ENCODE measurements around the gene DCXR.

Gene DCXR

DNA sequence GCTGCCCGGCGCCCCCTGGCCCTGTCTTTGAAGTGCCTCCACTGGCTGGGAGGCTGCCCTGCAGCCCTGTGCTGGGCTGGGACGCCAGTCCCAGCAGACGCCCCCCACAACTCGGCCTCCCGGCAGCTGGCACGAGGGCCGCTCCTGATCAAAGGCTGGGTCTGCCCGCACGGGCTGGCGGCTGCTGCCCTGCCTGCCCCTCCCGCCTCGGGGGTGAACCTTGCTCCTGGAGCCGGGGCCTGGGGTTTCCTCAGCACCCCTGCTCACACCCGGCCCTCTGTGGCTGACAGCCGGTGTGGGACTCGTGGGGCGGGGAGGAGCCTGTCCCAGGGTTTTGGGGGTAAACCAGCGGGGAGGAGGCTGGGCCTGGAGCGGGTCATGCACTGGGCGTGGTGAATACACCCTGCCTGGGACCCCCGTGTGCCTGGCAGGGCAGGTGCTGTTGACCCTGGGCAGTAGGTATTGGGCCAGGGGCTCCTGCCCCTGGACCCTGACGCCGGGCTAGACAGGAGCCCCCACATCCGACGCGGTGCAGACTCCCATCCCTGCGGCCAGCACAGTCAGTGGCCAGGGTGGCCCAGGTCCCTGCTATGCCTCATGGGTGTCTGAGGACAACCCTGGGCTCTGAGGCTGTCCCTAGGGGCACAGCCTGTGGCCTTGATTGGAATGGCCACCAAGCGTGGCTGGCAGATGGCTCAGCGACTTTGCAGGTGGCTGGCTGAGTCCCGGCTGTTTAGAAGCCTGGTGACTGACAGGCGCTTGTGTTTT lies 36.5 kb downstream of the DCXR start:
- Histone ChIP-seq H3K4me1 (ENCODE audit: control insufficient read depth, insufficient read depth, low read length) (peaks cover 35% of the 10 kb centered on the region), H3K36me3 (ENCODE audit: insufficient read depth, low read length) (peaks cover 8% of the 10 kb centered on the region), H3K4me2 (ENCODE audit: low read length) (no peak overlapping the region), H3K9me3 (replicated peaks; ENCODE audit: low read length) (no peaks in the 10 kb centered on the region), H3K27me3 (ENCODE audit: control insufficient read depth, insufficient read depth, low read length) (no peaks in the 10 kb centered on the region), H3K4me3 (ENCODE audit: low read length) (no peak overlapping the region), H3K9ac (ENCODE audit: low read depth, low read length) (no peak overlapping the region)

DNA sequence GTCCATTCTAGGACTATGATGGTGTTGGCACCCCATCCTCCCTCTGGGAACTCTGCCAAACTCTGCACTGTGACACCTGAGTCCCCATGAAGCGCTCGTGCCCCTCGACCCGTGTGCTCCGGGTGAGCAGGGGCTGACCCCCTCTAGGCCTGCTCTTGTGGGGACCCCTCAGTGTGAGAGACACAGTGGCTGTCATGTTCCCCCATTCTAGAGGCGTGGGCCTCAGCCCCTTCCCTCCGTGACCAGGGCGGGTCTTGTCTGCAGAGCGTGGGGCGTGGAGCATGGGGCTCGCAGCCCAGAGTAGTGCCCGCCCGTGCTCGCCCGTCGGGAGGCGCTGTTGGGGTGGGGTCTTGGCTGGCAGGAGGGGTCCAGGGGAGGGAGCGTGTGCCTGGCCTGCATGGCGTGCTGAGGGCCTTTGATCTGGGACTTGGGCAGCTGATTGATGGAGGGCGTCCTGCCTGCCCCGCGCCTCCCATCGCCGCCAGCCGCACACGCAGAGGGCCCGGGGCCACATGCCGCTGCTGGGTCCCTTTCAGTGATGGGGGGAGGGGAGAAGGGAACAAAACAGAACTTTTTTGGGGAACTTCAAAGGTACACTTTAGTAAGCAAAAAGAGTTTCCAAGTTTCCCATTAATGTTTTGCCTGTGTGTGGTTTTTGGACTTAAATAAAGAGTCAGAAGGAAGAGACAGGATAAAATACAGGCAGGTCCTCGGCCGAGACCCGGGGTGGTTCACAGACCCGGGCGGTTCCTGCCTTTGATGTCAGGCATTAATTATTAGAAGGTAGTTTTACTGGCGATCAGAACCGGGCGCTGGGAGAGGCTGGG lies 37.3 kb downstream of the DCXR start:
- no peak overlapping the region for H3K4me3 ChIP-seq (ENCODE audit: low read length)
- H3K9ac ChIP-seq (ENCODE audit: low read depth, low read length), result no peak overlapping the region
- H3K36me3 ChIP-seq (ENCODE audit: insufficient read depth, low read length), result peaks cover 8% of the 10 kb centered on the region
- H3K9me3 ChIP-seq (replicated peaks; ENCODE audit: low read length), result no peaks in the 10 kb centered on the region
- peaks cover 28% of the 10 kb centered on the region for H3K4me1 ChIP-seq (ENCODE audit: control insufficient read depth, insufficient read depth, low read length)
- no peaks in the 10 kb centered on the region for H3K27me3 ChIP-seq (ENCODE audit: control insufficient read depth, insufficient read depth, low read length)
- H3K4me2 ChIP-seq (ENCODE audit: low read length), result no peak overlapping the region

DNA sequence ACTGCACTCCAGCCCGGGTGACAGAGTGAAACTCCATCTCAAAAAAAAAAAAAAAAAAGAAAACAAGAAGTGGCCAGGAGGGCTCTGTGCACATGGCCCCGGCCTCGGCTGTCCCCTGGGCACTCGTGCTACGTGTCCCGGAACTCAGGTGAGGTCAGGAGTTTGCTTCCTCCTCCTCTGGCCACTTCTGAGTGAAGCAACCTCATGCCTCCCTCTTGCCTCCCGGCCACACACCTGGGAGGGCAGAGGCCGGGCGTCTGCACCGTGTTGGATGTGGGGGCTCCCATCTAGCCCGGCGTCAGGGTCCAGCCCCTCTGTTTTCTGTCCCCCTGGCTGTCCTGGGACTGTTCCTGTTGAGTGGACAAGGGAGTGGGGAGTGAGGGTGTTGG lies 37.9 kb downstream of the DCXR start:
- no peak overlapping the region for H3K9ac ChIP-seq (ENCODE audit: low read depth, low read length)
- H3K4me1 ChIP-seq (ENCODE audit: control insufficient read depth, insufficient read depth, low read length), result peaks cover 23% of the 10 kb centered on the region
- H3K27me3 ChIP-seq (ENCODE audit: control insufficient read depth, insufficient read depth, low read length), result no peaks in the 10 kb centered on the region
- H3K4me3 ChIP-seq (ENCODE audit: low read length), result no peak overlapping the region
- no peak overlapping the region for H3K4me2 ChIP-seq (ENCODE audit: low read length)
- H3K9me3 ChIP-seq (replicated peaks; ENCODE audit: low read length), result no peaks in the 10 kb centered on the region
- H3K36me3 ChIP-seq (ENCODE audit: insufficient read depth, low read length), result peaks cover 8% of the 10 kb centered on the region

DNA sequence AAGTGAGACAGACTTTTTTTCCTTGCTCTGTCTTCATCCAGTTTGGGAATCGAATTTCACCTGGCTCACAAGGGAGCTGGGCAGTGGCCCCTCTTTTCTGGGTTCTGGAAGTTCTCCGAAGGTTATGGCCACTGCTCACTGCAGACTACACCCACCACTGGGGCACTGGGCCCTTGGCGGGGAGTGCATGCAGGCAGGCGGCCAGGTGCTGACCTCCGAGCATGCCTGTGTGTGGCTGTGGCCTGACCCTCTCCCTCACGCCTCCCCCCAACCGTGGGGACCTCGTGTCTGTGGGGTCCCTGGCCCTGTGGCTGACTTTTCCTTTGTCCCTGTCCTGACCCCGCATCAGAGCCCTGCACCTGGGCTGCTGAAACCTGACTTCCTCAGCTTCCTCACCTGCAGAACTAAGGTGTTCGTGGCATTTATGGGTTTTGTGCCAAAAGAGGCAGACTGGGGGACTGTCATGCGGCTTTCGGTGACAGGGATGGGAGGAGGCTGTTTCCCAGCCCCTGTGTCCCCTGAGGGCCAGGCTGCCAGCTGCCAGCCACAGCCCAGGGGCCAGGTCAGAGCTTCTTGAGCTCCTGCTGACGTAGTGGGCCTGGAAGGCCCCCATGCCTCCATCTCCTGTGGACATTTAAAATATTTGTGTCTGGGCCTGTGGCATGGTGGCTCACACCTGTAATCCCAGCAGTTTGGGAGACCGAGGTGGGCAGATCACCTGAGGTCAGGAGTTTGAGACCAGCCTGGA lies 38.6 kb downstream of the DCXR start:
- Histone ChIP-seq H3K9ac (ENCODE audit: low read depth, low read length) (no peak overlapping the region), H3K36me3 (ENCODE audit: insufficient read depth, low read length) (peaks cover 8% of the 10 kb centered on the region), H3K4me2 (ENCODE audit: low read length) (no peak overlapping the region), H3K4me1 (ENCODE audit: control insufficient read depth, insufficient read depth, low read length) (peaks cover 16% of the 10 kb centered on the region), H3K27me3 (ENCODE audit: control insufficient read depth, insufficient read depth, low read length) (no peaks in the 10 kb centered on the region), H3K4me3 (ENCODE audit: low read length) (no peak overlapping the region), H3K9me3 (replicated peaks; ENCODE audit: low read length) (no peaks in the 10 kb centered on the region)

DNA sequence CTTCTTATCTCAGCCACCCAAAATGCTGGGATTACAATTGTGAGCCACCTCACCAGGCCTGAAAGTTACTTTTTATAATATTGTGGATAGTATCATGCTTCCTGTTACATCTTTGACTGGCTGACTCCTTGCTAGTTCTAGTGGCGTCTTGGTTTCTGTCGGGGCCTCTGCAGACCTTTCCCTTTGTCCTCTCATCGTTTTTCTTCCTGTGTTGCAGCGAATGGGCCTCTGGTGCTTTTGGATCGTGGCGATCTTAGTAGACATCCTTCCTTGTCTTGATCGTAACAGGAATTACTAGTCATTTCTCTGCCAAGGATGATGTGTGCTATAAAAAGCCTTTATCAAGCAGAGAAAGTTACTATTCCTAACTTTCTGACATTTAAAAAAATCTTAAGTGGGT lies 39.3 kb downstream of the DCXR start:
- Histone ChIP-seq H3K9me3 (replicated peaks; ENCODE audit: low read length) (no peaks in the 10 kb centered on the region), H3K4me2 (ENCODE audit: low read length) (no peak overlapping the region), H3K36me3 (ENCODE audit: insufficient read depth, low read length) (peaks cover 8% of the 10 kb centered on the region)

DNA sequence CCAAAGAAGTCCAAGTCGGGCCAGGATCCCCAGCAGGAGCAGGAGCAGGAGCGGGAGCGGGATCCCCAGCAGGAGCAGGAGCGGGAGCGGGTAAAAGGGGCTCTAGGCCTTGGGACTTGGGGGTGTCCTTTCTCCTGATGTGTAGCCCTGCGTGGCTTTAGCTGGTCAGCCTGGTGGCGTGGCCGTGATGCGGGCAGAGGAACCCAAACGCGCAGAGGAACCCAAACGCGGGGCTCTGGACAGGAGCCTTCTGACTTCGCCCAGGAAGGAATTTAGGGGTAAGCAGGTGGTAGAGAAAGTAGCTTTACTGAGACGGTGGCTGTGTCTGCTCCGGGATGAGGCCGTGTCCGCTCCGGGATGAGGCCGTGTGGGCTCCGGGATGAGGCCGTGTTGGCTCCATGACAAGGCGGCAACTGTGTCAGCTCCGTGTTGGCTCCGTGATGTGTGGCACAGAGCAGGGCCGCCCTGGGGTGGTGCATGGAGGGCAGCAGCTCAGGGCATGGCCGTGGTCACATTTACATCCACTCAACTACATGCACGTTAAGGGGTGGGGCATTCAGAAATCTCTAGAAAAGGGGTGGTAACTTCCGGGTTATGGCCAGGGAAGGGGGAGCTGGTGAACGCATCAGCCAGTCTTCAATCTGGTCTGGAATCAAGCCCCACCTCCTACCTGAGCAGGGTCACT lies 40.6 kb downstream of the DCXR start:
- Histone ChIP-seq H3K27me3 (ENCODE audit: control insufficient read depth, insufficient read depth, low read length) (no peaks in the 10 kb centered on the region), H3K4me1 (ENCODE audit: control insufficient read depth, insufficient read depth, low read length) (peaks cover 13% of the 10 kb centered on the region), H3K4me2 (ENCODE audit: low read length) (no peak overlapping the region), H3K36me3 (ENCODE audit: insufficient read depth, low read length) (peaks cover 8% of the 10 kb centered on the region), H3K4me3 (ENCODE audit: low read length) (no peak overlapping the region), H3K9ac (ENCODE audit: low read depth, low read length) (no peak overlapping the region), H3K9me3 (replicated peaks; ENCODE audit: low read length) (no peaks in the 10 kb centered on the region)

More for the DNA sequence above, 39.3 kb downstream of the DCXR start:
- Histone ChIP-seq H3K27me3 (ENCODE audit: control insufficient read depth, insufficient read depth, low read length) (no peaks in the 10 kb centered on the region), H3K4me1 (ENCODE audit: control insufficient read depth, insufficient read depth, low read length) (peaks cover 10% of the 10 kb centered on the region), H3K9ac (ENCODE audit: low read depth, low read length) (no peak overlapping the region), H3K4me3 (ENCODE audit: low read length) (no peak overlapping the region)

DNA sequence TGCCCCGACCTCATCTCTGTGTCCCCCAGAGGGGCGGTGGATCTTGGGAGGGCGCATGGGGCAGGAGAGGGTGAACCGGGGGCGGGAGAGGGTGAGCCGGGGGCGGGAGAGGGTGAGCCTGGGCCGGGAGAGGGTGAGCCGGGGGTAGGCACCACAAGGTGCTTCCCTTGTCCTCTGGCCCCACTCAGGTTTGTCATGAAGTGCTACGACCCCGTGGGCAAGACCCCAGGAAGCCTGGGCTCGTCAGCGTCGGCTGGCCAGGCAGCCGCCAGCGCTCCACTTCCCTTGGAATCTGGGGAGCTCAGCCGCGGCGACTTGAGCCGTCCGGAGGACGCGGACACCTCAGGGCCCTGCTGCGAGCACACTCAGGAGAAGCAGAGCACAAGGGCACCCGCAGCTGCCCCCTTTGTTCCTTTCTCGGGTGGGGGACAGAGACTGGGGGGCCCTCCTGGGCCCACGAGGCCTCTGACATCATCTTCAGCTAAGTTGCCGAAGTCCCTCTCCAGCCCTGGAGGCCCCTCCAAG lies 41.2 kb downstream of the DCXR start:
- Histone ChIP-seq H3K4me2 (ENCODE audit: low read length) (no peak overlapping the region), H3K4me1 (ENCODE audit: control insufficient read depth, insufficient read depth, low read length) (peaks cover 18% of the 10 kb centered on the region), H3K9me3 (replicated peaks; ENCODE audit: low read length) (no peaks in the 10 kb centered on the region), H3K9ac (ENCODE audit: low read depth, low read length) (no peak overlapping the region), H3K36me3 (ENCODE audit: insufficient read depth, low read length) (peaks cover 8% of the 10 kb centered on the region), H3K27me3 (ENCODE audit: control insufficient read depth, insufficient read depth, low read length) (no peaks in the 10 kb centered on the region), H3K4me3 (ENCODE audit: low read length) (no peak overlapping the region)

DNA sequence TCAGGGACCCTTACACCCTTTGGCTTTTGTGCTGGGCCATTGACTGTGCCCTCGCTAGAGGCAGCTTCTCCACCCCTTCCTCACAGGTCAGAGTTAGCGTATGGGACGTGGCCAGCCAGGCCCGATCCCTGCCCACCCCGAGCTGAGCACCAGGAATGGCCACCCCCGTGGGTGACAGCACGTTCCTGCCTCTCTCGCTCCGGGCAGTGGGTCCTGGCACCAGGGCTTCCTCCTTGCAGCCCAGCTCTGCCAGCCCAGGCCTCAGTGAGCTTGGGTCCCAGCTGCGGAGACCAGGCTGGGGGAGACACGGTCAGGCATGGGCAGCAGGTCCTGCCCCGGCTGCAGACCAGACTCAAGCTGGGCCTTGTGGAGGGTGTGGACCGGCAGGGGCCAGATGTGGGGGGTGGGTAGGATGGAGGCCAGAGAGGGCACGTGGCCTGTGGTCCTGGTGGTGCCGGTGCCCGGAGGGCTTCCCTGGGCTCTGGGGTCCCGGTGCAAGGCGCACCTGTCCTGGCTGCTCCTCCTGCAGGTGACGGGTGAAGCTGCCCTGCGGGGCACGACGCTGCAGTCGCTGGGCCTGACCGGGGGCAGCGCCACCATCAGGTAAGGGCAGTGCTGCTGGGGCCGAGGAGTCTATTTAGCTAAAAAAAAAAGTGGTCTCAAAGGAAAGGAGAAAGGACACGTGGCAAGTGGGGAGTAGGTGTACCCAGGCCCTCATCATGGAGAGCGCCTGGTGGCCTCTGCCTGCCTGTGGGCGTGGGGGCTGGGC lies 41.9 kb downstream of the DCXR start:
- H3K27me3 ChIP-seq (ENCODE audit: control insufficient read depth, insufficient read depth, low read length), result no peaks in the 10 kb centered on the region
- H3K9ac ChIP-seq (ENCODE audit: low read depth, low read length), result no peak overlapping the region
- H3K9me3 ChIP-seq (replicated peaks; ENCODE audit: low read length), result no peaks in the 10 kb centered on the region
- H3K4me1 ChIP-seq (ENCODE audit: control insufficient read depth, insufficient read depth, low read length), result peaks cover 17% of the 10 kb centered on the region
- no peak overlapping the region for H3K4me2 ChIP-seq (ENCODE audit: low read length)
- H3K36me3 ChIP-seq (ENCODE audit: insufficient read depth, low read length), result peaks cover 9% of the 10 kb centered on the region
- H3K4me3 ChIP-seq (ENCODE audit: low read length), result no peak overlapping the region

DNA sequence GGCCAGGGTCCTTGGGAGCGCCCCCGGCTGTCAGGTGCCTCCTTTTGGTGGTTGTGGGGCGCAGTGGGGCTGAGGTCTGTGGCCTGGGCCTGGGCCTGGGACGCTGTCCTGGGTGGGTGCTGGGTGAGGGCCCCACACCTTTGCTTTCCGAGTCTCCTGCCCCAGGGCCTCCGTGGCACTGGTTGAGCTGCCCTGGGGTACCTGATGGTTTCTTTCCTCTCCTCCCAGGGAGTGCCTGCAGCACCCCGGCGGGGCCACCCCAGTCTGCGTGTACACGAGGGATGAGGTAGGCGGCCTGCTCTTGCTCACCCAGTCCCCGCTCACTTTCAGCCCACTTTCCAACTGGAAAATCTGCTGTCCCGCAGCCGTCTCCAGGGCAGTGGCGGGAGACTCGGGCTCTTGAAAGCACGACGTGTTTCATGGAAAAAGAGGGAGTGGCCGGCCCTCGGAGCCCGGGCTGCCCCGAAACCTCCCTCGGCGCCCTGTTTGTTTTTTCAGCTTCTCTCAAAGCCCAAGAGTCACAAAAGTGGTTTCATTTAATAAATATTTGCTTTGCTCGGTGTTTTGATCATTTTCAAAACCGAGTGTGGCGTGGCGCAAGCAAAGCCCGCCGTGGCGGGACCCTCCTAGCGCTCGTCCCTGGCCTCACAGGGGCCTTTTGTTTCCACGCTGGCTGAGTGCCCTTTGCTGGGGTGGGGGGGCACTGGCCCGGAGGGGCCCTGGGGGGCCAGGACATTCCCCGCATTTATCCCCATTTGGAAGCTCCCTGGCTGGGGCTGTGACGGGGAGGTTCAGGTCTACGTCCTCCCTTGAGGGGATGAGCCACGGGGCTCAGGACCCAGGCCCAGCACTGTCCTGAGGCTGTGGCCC lies 42.7 kb downstream of the DCXR start:
- peaks cover 17% of the 10 kb centered on the region for H3K4me1 ChIP-seq (ENCODE audit: control insufficient read depth, insufficient read depth, low read length)
- H3K4me2 ChIP-seq (ENCODE audit: low read length), result no peak overlapping the region
- H3K9me3 ChIP-seq (replicated peaks; ENCODE audit: low read length), result no peaks in the 10 kb centered on the region
- peaks cover 12% of the 10 kb centered on the region for H3K36me3 ChIP-seq (ENCODE audit: insufficient read depth, low read length)
- H3K9ac ChIP-seq (ENCODE audit: low read depth, low read length), result no peak overlapping the region
- no peaks in the 10 kb centered on the region for H3K27me3 ChIP-seq (ENCODE audit: control insufficient read depth, insufficient read depth, low read length)
- no peak overlapping the region for H3K4me3 ChIP-seq (ENCODE audit: low read length)
